HT-29 (cell line): ENCODE results near the gene CCDC39. TPM values are rescaled to one million over a fixed set of nuclear protein-coding genes. Genes with fewer than 3 reads are reported as not detected.

Experiments used
- DNase-seq: peaks from one replicate; pipeline ENCODE4 v3.0.0-alpha.2; 2015; ENCODE audit warnings: low spot score
- total RNA-seq: library from RNA; depleted of rRNA; stranded (reverse); fragments of >200 nt; shearing (Covaris generic); gene quantifications from 2 replicates; pipeline ENCODE4 v1.2.3, GENCODE V29; 2014; rRNA removed

The CCDC39 gene
- total RNA-seq, result not detected in 2 replicates

- peak; percentile 53 for DNase-seq
Observed at GRCh38 chr3:180679178-180680096, at the start of gene CCDC39. TSS of gene CCDC39 (minus strand) at chr3:180679489. CDS start at chr3:180679380, 109 bp downstream.

- no peak for DNase-seq
Observed at GRCh38 chr3:180720012-180720411, 40.7 kb upstream of the CCDC39 start.

DNA sequence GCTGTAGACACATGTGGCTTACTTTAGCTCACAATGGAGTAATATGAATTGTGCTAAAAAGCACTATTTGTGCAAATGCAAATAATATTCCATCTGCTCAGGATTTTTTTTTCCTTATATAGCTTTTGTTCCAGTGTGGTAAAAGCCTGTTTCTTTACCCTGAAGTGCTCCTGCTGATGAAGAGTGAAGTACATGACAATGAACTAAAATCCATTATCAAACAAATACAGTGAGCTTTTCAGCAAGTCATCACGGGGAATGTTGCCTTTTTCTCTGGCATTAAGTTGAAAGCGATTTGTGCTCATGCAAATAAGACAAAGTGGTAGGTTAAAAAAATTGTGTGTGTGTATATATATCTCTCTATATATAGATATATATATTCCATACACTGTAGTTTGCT, 28.6 kb upstream of the CCDC39 start:
- no peak for DNase-seq

GRCh38 chr3:180705619-180706018, 26.3 kb upstream of the CCDC39 start:
- no peak for DNase-seq

DNA sequence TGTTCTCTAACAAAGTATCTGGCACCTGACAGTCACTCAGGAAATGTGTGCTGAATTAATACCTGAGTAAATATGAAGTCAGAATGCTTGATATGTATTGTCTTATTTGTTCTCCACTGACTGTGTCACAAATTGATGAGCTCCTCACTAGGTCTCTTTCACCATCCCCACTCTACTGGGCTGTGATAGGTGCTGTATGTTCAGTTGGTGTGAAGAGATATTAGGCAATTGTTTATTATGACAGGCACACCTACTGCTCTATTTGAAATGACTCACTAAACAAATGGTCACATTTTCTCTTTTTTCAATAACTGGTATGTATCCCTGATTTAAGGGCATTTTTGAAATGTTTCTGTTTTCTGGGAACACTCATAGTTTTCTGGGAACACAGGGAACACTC, 25.2 kb upstream of the CCDC39 start:
- no peak for DNase-seq

- no peak for DNase-seq
Observed at GRCh38 chr3:180700941-180701340, 21.7 kb upstream of the CCDC39 start.

GRCh38 chr3:180698760-180699270, 19.5 kb upstream of the CCDC39 start:
- DNase-seq, result no peak

DNA sequence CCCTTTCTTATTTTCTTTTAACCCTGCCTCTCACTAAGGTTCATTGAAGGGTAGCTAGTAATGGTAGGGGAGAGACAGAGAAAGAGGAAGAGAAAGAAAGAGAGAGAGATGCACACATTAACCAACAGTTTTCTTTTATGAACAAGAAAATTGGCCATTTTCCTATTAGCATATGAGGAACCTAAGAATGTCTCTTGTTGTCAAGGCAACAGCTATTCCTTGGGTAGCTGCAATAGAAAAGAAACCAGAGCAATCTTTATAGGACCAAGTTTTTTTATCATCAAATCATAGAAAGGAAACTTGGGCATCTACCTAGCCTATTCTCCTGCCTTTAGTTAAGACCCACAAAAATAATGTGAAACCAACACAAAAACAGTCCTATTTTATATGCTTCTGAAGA, 15.0 kb upstream of the CCDC39 start:
- DNase-seq, result no peak

DNA sequence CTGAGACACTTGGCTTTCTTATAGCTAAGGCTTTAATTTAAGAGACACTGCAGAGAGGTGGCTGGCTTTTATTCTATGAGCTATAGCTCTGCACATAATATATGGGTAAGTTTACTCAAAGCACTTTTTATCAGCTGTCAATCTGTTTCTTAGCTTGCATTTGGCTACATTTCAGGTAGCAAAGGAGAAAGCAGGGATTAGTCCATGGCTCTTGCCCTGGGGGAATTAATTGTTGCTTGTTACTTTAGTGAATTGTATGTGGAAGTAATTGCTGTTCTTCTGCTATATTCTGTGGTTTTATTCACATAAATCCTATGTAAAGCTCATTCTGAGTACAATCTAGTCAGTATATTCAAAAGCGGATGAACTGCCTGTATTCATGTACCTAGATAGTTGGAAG, 14.4 kb upstream of the CCDC39 start:
- no peak for DNase-seq

DNA sequence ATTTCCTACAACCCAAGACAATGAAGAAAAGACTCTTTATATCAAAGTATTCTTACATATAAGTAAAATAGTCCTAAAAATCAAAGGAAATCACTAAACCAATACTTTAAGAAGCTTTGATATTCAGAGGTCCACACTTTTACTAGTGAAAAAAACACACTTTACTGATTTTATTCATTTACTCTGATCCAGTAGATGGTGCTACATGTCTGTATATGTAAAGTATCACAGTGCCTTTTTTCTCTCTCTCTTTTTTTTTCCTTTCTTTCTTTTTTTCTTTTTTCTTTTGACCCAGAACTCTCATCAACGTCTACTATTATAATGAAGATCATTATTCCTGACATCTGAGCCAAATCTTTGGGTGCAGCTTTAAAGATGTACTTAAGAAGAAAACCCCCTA, 10.8 kb upstream of the CCDC39 start:
- DNase-seq, result no peak

DNA sequence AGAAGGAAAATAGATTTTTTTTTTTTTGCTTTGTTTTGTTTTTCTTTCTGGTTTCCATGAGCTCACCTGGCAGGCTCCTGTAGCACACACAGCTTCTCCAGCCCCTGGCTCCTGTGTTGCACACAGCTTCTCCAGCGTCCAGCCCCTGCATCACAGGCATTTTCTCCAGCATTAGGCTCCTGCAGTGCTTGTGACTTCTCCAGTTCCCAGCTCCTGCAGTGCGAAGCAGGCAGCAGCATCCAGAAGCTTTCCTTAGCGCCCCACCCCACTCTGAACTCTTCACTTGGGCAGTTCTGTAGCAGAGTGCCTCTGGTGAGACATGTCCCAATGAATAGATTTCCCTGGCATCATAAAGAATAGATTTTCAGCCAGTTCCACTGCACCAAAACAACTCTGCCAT, 5.5 kb upstream of the CCDC39 start:
- no peak for DNase-seq

- DNase-seq, result no peak
Observed at GRCh38 chr3:180683816-180684215, 4.5 kb upstream of the CCDC39 start.

GRCh38 chr3:180680097-180680430, 775 bp upstream of the CCDC39 start:
- no peak for DNase-seq

DNA sequence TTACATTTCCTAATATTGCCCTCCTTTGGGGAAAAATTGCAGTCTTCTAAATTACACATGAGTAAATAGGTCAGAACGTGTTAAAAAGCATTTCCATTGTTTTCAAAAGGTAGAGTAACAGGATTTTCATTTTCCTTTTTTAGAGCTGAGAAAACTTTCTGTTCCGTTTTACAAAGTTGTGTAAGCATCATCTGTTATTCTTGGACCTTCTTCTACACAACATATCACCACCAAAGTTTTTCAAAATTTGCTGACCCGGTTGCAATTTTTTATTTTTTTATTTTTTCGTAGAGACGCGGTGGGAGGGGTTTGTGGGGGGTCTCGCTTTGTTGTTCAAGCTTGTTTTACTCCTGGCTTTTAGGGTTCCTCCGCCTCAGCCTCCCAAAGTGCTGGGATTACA, 1.1 kb downstream of the CCDC39 start:
- DNase-seq, result no peak

DNA sequence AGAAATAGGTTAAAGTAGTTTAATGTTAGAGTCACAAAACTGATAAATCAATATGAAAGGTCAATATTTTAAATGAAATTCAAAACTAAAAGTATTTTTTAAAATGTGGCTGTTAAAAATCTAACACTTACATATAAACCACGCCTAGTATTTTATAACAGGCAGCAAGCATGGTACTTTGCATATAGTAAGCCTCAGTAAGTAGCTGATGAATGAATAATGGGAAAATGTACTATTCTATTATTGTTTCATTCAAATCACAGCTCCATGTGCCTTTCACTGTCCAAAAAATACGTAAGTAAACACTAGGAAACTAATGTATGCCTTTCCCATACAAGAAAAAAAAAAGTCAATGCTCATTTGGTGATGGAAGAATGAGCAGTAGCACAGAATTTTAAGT, 17.8 kb downstream of the CCDC39 start:
- no peak for DNase-seq

DNA sequence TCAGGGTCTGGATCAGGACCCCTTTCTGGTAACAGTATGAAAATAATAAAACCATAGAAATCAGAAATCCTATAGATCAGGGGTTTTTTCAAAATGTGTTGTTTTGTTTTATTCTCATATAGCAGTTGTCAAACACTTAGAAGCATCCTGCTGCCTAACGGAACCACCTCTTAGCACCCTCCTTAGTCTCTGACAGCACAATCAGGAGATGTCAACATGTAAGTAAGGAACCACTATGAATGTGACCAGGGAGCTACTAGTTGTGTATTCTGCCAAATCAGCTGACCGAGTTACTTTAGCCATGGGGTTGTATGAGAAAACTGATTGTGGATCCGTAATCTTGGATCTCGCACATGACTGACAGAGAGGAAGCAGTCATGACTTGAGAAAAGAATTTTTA, 22.2 kb downstream of the CCDC39 start:
- DNase-seq, result no peak

DNA sequence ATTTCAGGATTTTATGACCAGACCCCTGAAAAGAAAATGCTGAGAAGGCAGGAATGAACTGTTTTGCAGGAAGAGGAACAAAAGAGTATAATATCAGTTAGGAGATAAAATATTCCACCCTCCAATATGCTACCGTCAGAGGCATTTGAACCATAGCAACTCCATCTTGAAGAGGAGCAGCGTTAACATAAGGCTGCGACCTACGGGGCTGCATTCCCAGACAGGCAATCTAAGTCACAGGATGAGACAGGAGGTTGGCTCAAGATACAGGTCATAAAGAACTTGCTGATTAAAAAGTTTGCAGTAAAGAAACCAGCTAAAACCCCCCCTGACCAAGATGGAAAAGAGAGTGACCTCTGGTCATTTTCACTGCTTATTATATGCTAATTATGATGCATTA, 22.9 kb downstream of the CCDC39 start:
- DNase-seq, result no peak

GRCh38 chr3:180646187-180646790, 33.0 kb downstream of the CCDC39 start:
- no peak for DNase-seq

DNA sequence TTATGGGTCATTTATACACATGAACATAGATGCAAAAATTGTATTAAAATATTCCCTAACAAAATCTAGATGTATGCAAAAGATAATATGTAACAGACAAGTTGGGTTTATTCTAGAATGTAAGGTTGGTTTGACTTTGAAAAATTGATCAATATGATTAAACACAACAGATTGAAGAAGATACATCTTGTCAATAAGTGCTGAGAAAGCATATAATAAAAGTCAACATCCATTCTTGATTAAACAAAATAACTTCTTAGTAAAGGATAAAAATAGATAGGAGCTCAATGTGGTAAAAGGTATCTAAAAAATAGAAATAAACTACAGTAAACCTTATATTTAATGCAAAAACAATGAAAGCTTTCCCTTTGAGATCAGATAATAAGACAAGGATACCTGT, 38.3 kb downstream of the CCDC39 start:
- DNase-seq, result no peak

DNA sequence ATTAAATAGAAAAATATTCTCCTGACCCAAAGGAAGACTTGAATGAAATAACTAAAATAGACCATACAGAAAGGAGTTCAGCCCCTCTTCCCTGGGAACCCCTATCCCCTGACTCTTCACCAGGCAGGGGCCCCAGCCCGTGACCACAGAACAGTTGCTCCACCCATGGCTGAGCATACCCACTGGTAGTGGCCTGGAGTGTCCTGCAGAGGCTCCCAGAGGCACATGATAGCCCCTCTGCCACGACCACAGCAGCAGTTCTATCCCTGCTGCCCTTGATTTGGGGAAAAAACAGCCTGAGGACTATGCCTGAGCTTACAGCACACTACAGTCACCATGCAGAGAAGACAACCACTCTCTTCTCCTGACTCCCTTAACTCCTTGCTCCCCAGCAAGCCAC, 45.6 kb downstream of the CCDC39 start:
- DNase-seq, result no peak

DNA sequence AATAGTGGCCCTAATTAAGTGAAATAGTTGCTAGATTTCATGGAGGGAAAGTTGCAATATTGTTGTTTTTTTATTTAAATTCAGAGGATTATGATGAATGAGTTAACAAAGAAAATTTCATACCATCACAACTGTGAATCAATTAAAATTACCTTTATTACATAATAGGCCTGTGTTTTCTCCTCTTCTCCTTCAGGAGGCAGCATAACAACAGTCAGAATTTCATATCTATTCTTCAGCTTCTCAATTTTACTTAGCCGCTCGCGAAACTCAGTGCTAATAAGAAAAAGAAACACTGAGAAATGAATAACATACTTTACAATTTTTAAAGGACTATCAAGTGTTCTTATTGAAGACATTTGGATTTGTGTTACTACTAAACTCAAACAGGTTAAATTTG, 48.0 kb downstream of the CCDC39 start:
- DNase-seq, result no peak

DNA sequence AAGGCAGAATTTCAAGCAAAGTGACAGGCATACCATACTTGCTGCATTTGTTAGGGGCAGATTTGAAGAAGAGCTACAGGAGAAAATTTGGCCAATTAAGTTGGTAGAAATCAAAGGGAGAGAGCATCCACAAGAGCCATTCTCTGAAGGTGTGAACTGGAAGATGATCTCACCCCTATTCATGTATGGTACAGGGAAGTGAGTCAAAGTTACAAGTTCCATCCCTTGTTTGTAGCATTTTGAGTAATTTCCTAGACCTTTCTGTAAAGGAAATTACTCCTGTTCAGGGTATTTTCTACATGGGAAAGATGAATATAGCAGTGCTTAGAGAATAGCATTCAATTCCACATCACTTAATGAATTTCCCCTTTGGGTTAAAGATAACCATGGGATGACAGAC, 48.9 kb downstream of the CCDC39 start:
- DNase-seq, result no peak

DNA sequence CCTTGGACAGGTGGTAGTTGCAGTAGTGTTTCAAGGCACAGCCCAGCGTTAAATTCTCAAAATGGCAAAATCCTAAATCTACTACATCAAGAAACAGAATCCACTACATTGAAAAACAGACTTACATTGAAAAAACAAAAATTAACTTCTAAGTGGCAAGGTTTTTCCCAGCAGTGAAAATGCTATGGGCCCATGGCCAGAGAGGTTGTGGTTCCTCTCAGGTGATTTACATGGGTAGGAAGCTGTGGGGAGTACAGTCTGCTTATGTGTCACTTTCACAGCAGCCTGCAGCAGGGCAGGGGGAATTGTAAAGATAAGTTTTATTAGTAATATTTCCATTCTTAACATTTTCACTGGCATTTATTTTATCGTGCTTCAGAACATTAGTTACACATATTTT, 52.4 kb downstream of the CCDC39 start:
- DNase-seq, result no peak
